PC-9 (cell line): Measurements from ENCODE around the gene CAMK2B.

ENCODE experiments used
- CTCF ChIP-seq: fragments of 200-600 bp; sonication (generic); conservative IDR thresholded peaks from 2 replicates; pipeline ENCODE4 v1.6.1; 2017; ENCODE audit warnings: mixed run types, antibody characterized with exemption, mild to moderate bottlenecking, moderate library complexity
- EZH2 ChIP-seq: fragments of 200-600 bp; sonication (generic); IDR thresholded peaks from 2 replicates; pipeline ENCODE4 v1.8.0; 2017; ENCODE audit warnings: antibody characterized with exemption, low read depth

DNA sequence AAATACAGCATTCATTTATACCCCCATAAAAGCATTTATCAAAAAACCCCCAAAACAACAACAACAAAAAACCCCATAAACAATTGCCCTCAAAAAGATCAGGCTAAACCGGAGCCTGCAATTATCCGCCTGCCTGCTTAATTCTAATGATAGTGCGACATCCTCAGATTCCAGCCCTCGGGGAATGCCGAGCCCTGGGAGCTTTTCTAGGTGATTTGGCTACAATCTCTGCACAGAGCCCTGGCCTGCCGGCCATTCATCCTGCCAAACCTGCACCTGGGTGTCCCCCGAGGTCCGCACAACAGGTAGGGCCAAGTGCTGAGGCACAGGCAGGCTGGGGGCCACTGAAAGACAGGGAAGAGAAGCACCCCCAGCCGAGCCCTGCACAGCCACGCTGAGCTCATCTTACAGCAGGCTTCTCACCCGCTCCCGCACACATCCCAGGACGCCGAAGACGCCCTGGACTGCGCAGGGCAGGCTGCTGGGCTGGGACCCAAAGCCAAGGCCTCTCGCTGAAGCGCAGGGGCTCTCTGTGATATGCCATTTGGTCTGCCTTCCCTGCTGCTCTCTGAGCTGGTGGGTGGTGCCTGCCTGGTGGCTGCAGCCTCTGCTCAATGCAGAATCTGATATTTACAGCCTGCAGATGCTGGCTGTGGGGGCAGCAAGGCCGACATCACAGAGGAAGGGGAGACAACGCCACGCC is 57.5 kb downstream of the CAMK2B start:
- TF ChIP-seq CTCF (no peak), EZH2 (no peak)
